ENCODE results near the gene TMCO5A. TPM values are rescaled to one million over a fixed set of nuclear protein-coding genes. Genes with fewer than 3 reads are reported as not detected.

The TMCO5A gene
- polyA plus RNA-seq (2012; ENCODE audit: insufficient read length, low read depth): not detected

GRCh38 chr15:37934340-37934739 is at the start of gene TMCO5A:
Gene TMCO5A, plus strand, starts transcription at chr15:37934640. Its CDS starts 1,684 bp downstream, at chr15:37936324.
- TF ChIP-seq TAF1 (IDR thresholded peaks at IDR 0.05; ENCODE audit: borderline replicate concordance, insufficient read depth, low read length): no peak
- no peak for TF ChIP-seq FOXP2 (optimal IDR thresholded peaks at IDR 0.05; ENCODE audit: borderline replicate concordance, extremely low read depth, extremely low read length, insufficient read depth)
- TF ChIP-seq SIN3A (IDR thresholded peaks at IDR 0.05; ENCODE audit: borderline replicate concordance, insufficient read depth, low read length): no peak
- no peak for TF ChIP-seq REST (IDR thresholded peaks at IDR 0.05; ENCODE audit: insufficient read depth in 1 of 2, low read depth in 2 of 2, low read length in 2 of 2)
- no peak for TF ChIP-seq POLR2AphosphoS5 (IDR thresholded peaks at IDR 0.05; ENCODE audit: low read depth, low read length)

GRCh38 chr15:37885651-37886050 is 48.8 kb upstream of the TMCO5A start:
- no peak for TF ChIP-seq TAF1 (IDR thresholded peaks at IDR 0.05; ENCODE audit: borderline replicate concordance, insufficient read depth, low read length)
- TF ChIP-seq SIN3A (IDR thresholded peaks at IDR 0.05; ENCODE audit: borderline replicate concordance, insufficient read depth, low read length): no peak
- no peak for TF ChIP-seq FOXP2 (optimal IDR thresholded peaks at IDR 0.05; ENCODE audit: borderline replicate concordance, extremely low read depth, extremely low read length, insufficient read depth)
- no peak for TF ChIP-seq POLR2AphosphoS5 (IDR thresholded peaks at IDR 0.05; ENCODE audit: low read depth, low read length)
- TF ChIP-seq REST (IDR thresholded peaks at IDR 0.05; ENCODE audit: insufficient read depth in 1 of 2, low read depth in 2 of 2, low read length in 2 of 2): no peak

DNA sequence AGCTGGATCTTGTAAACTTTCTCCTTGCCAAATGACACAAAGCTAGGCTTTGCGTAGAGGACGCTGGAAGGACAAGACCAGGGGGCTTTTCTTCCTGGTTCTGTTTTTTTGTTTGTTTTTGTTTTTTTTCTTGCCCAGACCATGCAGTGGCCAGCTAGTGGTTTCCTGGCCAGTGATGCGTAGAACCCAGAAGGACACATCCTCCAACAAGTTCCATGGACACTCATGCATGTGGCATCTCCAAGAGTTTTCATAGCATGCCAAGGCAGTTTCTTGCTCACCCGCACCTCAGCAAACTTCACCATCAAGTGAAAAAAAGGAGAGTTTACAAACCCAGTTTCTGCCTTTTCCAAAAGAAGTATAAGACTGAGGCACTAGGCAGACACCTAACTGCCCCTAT is 46.1 kb upstream of the TMCO5A start:
- TF ChIP-seq FOXP2 (optimal IDR thresholded peaks at IDR 0.05; ENCODE audit: borderline replicate concordance, extremely low read depth, extremely low read length, insufficient read depth) (no peak), TAF1 (IDR thresholded peaks at IDR 0.05; ENCODE audit: borderline replicate concordance, insufficient read depth, low read length) (no peak), POLR2AphosphoS5 (IDR thresholded peaks at IDR 0.05; ENCODE audit: low read depth, low read length) (no peak), SIN3A (IDR thresholded peaks at IDR 0.05; ENCODE audit: borderline replicate concordance, insufficient read depth, low read length) (no peak), REST (IDR thresholded peaks at IDR 0.05; ENCODE audit: insufficient read depth in 1 of 2, low read depth in 2 of 2, low read length in 2 of 2) (no peak)

- TF ChIP-seq POLR2AphosphoS5 (IDR thresholded peaks at IDR 0.05; ENCODE audit: low read depth, low read length): no peak
- TF ChIP-seq REST (IDR thresholded peaks at IDR 0.05; ENCODE audit: insufficient read depth in 1 of 2, low read depth in 2 of 2, low read length in 2 of 2): no peak
These were observed 42.6 kb upstream of the TMCO5A start for GRCh38 chr15:37891766-37892368.

DNA sequence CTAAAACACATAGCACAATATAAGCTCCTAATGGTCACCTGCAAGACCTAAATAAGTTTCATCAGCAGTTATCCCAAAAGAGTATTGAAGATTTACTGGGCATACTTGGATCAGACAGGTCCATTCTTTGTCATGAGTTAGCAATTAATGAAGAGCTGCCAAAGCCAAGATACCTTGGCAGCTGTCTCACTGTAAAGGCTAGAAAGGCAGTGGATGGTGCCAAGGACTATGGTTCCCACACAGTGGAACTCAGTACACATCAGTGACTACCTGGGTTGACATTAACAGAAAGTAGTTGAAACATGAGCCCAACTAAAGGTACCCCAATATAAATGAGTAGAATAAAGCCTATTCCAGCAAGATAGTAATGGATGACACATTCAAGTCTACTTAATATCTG is 41.1 kb upstream of the TMCO5A start:
- TF ChIP-seq FOXP2 (optimal IDR thresholded peaks at IDR 0.05; ENCODE audit: borderline replicate concordance, extremely low read depth, extremely low read length, insufficient read depth): no peak

All from PFSK-1 (cell line).